Stomach (tissue), 4 donors: ENCODE data around the gene MYH9.

Source experiments
- POLR2A ChIP-seq, 4 donors: fragments of 450-650 bp; IDR thresholded peaks; one replicate each; pipeline ENCODE4 v1.6.1; 2016; ENCODE audit warnings: antibody characterized with exemption in 4 of 4, control low read depth in 2 of 4, mild to moderate bottlenecking in 1 of 4, moderate library complexity in 1 of 4
- TF ChIP-seq, protein P1 (sequence below), 7 experiments: fragments of 450-650 bp in 4 of 7; fragments of 200-600 bp in 3 of 7; sonication (generic) in 3 of 7; IDR thresholded peaks; one replicate each; pipeline ENCODE4 v1.5.1; 2016 to 2019; ENCODE audit warnings: antibody characterized with exemption in 7 of 7, control low read depth in 2 of 7, mild to moderate bottlenecking in 1 of 7

DNA sequence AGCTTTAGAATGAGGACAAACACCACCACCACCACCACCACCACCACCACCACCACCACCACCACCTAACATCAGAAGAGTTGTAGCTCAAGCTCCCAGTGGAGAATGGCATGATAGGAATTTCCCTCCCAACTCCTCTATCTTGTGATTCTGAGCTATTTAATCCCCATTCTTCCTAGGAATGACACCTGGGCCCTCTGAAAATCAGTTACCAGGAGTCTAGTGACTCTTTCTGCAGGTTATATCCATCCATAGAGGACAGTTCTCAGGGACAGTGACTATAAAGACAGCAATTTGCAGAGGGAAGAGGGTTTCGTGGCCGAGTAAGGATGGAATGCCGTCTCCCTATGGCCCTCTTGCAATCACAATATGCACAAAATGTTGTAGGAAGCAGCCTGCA is 27.8 kb downstream of the MYH9 start:
- TF ChIP-seq, protein P1, sequence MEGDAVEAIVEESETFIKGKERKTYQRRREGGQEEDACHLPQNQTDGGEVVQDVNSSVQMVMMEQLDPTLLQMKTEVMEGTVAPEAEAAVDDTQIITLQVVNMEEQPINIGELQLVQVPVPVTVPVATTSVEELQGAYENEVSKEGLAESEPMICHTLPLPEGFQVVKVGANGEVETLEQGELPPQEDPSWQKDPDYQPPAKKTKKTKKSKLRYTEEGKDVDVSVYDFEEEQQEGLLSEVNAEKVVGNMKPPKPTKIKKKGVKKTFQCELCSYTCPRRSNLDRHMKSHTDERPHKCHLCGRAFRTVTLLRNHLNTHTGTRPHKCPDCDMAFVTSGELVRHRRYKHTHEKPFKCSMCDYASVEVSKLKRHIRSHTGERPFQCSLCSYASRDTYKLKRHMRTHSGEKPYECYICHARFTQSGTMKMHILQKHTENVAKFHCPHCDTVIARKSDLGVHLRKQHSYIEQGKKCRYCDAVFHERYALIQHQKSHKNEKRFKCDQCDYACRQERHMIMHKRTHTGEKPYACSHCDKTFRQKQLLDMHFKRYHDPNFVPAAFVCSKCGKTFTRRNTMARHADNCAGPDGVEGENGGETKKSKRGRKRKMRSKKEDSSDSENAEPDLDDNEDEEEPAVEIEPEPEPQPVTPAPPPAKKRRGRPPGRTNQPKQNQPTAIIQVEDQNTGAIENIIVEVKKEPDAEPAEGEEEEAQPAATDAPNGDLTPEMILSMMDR (IDR thresholded peaks at IDR 0.05): no peak
- no peak for TF ChIP-seq POLR2A (IDR thresholded peaks at IDR 0.05)
